Measurements from ENCODE around the gene PCNX1.
A peak's percentile ranks its signal among the peaks of the same experiment; 100 is the strongest.

The PCNX1 gene

GRCh38 chr14:70976591-70976990 lies 69.3 kb downstream of the PCNX1 start:
- no peak overlapping the region for H3K4me3 ChIP-seq (ENCODE audit: low read depth, low read length)
- in situ Hi-C loops (cut with HindIII; ENCODE audit: low sequenced_read_pairs) = no loop called here

DNA sequence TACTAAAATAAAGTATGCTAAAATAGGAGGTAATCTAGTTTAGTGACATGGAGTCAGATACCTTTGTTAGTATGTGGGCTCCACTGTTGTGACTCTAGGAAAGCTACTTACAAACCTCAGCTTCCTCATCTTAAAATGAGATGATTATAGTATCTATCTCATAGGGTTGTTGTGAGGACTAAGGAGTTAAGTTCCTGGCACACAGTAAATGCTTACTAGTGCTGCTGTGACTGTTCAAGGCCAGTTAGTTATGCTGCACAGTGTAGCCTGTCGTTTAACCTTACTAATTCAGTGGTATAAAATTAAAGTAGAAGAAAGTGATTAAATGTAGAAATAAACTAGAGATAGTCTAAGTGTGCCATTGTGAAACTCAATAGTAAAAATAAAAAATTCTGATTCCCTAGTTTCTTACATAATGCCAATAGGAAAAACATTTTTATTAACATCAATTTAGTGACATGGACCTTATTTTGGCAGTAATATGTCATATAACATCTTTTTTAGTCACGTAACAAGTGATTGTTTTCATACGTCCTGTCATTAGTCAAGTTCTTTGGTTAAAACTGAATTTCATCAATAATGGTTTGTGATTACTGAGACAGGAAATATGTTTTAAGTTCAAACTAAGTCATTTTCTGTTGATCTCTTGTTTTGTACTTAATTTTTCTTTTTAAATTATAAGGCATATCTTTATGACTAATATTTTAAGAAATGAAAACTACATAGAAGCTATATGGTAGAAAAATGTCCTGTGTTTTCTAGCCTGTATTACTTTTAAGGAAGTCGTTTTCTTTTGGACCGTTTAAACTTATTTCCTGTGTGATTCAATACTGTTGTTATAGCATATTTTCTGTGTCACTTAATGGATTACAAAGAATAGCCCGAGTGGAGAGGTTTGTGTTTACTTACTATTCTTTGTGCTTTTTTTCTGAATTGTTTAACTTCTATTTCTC lies 74.0 kb downstream of the PCNX1 start:
- no peak overlapping the region for H3K4me3 ChIP-seq (ENCODE audit: low read depth, low read length)
- DNase-seq (ENCODE audit: low read depth, low spot score) = peak; percentile 26
- in situ Hi-C loops (cut with HindIII; ENCODE audit: low sequenced_read_pairs) = no loop called here
- TF ChIP-seq, protein P1, sequence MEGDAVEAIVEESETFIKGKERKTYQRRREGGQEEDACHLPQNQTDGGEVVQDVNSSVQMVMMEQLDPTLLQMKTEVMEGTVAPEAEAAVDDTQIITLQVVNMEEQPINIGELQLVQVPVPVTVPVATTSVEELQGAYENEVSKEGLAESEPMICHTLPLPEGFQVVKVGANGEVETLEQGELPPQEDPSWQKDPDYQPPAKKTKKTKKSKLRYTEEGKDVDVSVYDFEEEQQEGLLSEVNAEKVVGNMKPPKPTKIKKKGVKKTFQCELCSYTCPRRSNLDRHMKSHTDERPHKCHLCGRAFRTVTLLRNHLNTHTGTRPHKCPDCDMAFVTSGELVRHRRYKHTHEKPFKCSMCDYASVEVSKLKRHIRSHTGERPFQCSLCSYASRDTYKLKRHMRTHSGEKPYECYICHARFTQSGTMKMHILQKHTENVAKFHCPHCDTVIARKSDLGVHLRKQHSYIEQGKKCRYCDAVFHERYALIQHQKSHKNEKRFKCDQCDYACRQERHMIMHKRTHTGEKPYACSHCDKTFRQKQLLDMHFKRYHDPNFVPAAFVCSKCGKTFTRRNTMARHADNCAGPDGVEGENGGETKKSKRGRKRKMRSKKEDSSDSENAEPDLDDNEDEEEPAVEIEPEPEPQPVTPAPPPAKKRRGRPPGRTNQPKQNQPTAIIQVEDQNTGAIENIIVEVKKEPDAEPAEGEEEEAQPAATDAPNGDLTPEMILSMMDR (IDR thresholded peaks at IDR 0.05; ENCODE audit: low read depth, low read length) = no peak

More at GRCh38 chr14:70976591-70976990, 69.3 kb downstream of the PCNX1 start:
- TF ChIP-seq, protein P1 (IDR thresholded peaks at IDR 0.05; ENCODE audit: low read depth, low read length) = no peak
- no peak for DNase-seq (ENCODE audit: low read depth, low spot score)

GRCh38 chr14:70982200-70982599 lies 74.9 kb downstream of the PCNX1 start:
- TF ChIP-seq, protein P1 (IDR thresholded peaks at IDR 0.05; ENCODE audit: low read depth, low read length) = no peak
- in situ Hi-C loops (cut with HindIII; ENCODE audit: low sequenced_read_pairs) = no loop called here
- DNase-seq (ENCODE audit: low read depth, low spot score) = no peak
- H3K4me3 ChIP-seq (ENCODE audit: low read depth, low read length) = no peak overlapping the region

DNA sequence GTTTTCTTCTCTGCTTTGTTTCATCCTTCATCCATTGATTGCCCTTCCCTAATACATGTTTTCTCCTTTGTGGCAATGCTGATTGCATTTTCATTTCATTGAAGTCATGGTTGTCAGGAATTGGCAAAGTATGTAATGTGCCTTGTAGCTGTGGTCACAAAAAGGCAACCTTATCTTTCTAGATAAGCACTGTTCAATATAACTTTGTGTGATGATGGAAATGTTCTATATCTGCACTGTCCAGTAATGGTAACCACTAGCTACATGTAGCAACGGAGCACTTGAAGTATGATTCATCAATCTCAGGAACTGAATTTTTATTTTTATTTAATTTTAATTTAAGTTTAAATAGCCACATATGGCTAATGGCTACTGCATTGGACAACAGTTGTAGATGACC lies 79.8 kb downstream of the PCNX1 start:
- H3K4me3 ChIP-seq (ENCODE audit: low read depth, low read length) = no peak overlapping the region
- TF ChIP-seq, protein P1 (IDR thresholded peaks at IDR 0.05; ENCODE audit: low read depth, low read length) = no peak
- no peak for DNase-seq (ENCODE audit: low read depth, low spot score)
- in situ Hi-C loops (cut with HindIII; ENCODE audit: low sequenced_read_pairs) = no loop called here

DNA sequence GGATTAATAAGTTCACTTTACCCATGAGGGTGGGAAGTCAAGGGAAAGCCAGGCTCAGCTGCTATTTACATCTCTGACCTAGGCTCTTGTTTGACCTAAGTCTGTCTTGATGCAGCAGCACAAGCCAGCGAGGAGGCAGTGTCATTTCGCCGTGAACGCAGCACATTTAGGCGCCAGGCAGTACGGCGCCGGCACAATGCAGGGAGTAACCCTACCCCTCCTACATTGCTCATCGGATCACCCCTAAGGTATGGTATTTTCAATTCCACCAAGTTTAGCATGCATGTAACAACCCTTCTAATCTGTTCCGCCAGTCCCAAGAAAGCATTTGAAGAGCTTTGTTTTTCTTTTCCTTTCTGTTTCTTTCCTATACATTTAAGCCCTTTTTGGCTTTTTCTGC lies 81.2 kb downstream of the PCNX1 start:
- peak overlapping the region; percentile 1 for H3K4me3 ChIP-seq (ENCODE audit: low read depth, low read length)
- TF ChIP-seq, protein P1 (IDR thresholded peaks at IDR 0.05; ENCODE audit: low read depth, low read length) = no peak
- no peak for DNase-seq (ENCODE audit: low read depth, low spot score)
- in situ Hi-C loops (cut with HindIII; ENCODE audit: low sequenced_read_pairs) = no loop called here

DNA sequence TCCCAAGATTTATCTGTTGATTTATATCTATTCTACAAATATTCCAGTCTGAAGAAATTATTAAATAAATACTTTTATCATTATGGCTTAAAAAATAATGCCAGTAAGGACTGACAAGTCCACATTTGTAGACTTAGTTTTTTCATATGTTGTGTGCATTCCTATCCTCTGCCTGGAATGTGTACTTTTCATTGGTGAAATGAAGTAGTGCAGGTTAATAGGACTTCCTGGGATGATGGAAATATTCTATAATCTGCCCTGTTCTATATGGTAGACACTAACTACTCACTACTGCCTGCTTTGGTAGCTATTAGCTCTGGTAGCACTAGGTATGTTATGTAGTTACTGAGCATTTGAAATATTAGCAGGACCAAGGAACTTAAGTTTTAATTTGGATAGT lies 86.7 kb downstream of the PCNX1 start:
- in situ Hi-C loops (cut with HindIII; ENCODE audit: low sequenced_read_pairs) = no loop called here

More for the DNA sequence above, 86.7 kb downstream of the PCNX1 start:
- TF ChIP-seq, protein P1 (IDR thresholded peaks at IDR 0.05; ENCODE audit: low read depth, low read length) = no peak
- no peak overlapping the region for H3K4me3 ChIP-seq (ENCODE audit: low read depth, low read length)
- DNase-seq (ENCODE audit: low read depth, low spot score) = no peak
